Thyroid gland (tissue), 4 donors: ENCODE measurements around the gene NEDD4L. TPM values are rescaled to one million over a fixed set of nuclear protein-coding genes. Genes with fewer than 3 reads are reported as not detected.

Experiments used
- DNase-seq, 2 donors: peaks; one replicate each; pipeline ENCODE4 v3.0.0-alpha.2; 2019
- H3K27ac ChIP-seq, 3 donors: fragments of 200-600 bp; sonication (generic); 1 replicate in 2 of 3; 2 replicates in 1 of 3; pipeline ENCODE4 v1.5.1; 2016 to 2019; ENCODE audit warnings: mild to moderate bottlenecking in 1 of 3, moderate library complexity in 1 of 3
- H3K27me3 ChIP-seq: fragments of 200-600 bp; sonication (generic); one replicate; pipeline ENCODE4 v1.5.1; 2019
- H3K36me3 ChIP-seq, 2 donors: fragments of 200-600 bp; sonication (generic); one replicate each; pipeline ENCODE4 v1.5.1; 2016 to 2019
- H3K4me1 ChIP-seq, 2 donors: fragments of 200-600 bp; sonication (generic); one replicate each; pipeline ENCODE4 v1.5.1; 2017 to 2019
- H3K4me3 ChIP-seq, 3 donors: fragments of 200-600 bp; sonication (generic); replicated peaks in 1 of 3; 1 replicate in 2 of 3; 2 replicates in 1 of 3; pipeline ENCODE4 v1.5.1; 2016; ENCODE audit warnings: mild to moderate bottlenecking in 1 of 3
- H3K9me3 ChIP-seq: fragments of 200-600 bp; sonication (generic); one replicate; pipeline ENCODE4 v1.5.1; 2017
- CTCF ChIP-seq, 6 experiments: fragments of 200-600 bp in 3 of 6; fragments of 450-650 bp in 3 of 6; sonication (generic) in 3 of 6; IDR thresholded peaks; one replicate each; pipeline ENCODE4 v1.5.1; 2016 to 2019; ENCODE audit warnings: antibody characterized with exemption in 6 of 6, mild to moderate bottlenecking in 2 of 6, inconsistent platforms in 1 of 6, moderate library complexity in 1 of 6
- POLR2A ChIP-seq, 2 donors: fragments of 450-650 bp; IDR thresholded peaks; one replicate each; pipeline ENCODE4 v1.6.1; 2017; ENCODE audit warnings: antibody characterized with exemption in 2 of 2, mild to moderate bottlenecking in 2 of 2, moderate library complexity in 1 of 2
- WGBS, 2 donors: methylation state at CpG; one replicate each; pipeline ENCODE4 v1.1.5; 2017; 5-methylcytosine and 5-hydroxymethylcytosine counted together
- intact Hi-C: fragments of 100-400 bp; cut with DNase I; formaldehyde crosslinking; loops from one replicate; pipeline ENCODE4 v1.15.1; 2023
- total RNA-seq, 4 donors: library from RNA; depleted of rRNA; stranded (reverse); fragments of >200 nt; gene quantifications; one replicate each; pipeline ENCODE4 v1.2.3, GENCODE V29; 2016

The NEDD4L gene
- total RNA-seq, 4 donors from 2014 or later = 61.5 to 105 (median 78.0) TPM

- no peak for DNase-seq
- H3K4me1 ChIP-seq = peaks cover 7 to 9% of the 10 kb centered on the region in 2 donors
- no peak for TF ChIP-seq CTCF (IDR thresholded peaks at IDR 0.05)
- TF ChIP-seq POLR2A (IDR thresholded peaks at IDR 0.05) = no peak
- H3K9me3 ChIP-seq = no peaks in the 10 kb centered on the region
- H3K27ac ChIP-seq = no peak overlapping the region
- no peak overlapping the region for H3K4me3 ChIP-seq
- WGBS, 2 donors = 66 to 68% methylated on average over 5 of the region's 5 CpGs
- no peaks in the 10 kb centered on the region for H3K27me3 ChIP-seq
- intact Hi-C loops = no loop called here
- no peaks in the 10 kb centered on the region for H3K36me3 ChIP-seq
Measured at GRCh38 chr18:58298251-58299134, 254.5 kb downstream of the NEDD4L start.

- 85 to 93% methylated on average over 4 of the region's 4 CpGs for WGBS, 2 donors
- no peaks in the 10 kb centered on the region for H3K9me3 ChIP-seq
Measured at GRCh38 chr18:58299135-58299473, 255.1 kb downstream of the NEDD4L start.

GRCh38 chr18:58299936-58300335 is 255.9 kb downstream of the NEDD4L start:
- no peaks in the 10 kb centered on the region for H3K9me3 ChIP-seq
- WGBS, 2 donors = 71 to 79% methylated on average over 1 of the region's 1 CpG
- intact Hi-C loops = no loop called here
- TF ChIP-seq POLR2A (IDR thresholded peaks at IDR 0.05) = no peak
- no peak for TF ChIP-seq CTCF (IDR thresholded peaks at IDR 0.05)
- no peak overlapping the region for H3K27ac ChIP-seq
- H3K36me3 ChIP-seq = no peaks in the 10 kb centered on the region
- no peak overlapping the region for H3K4me3 ChIP-seq
- DNase-seq = no peak
- no peaks in the 10 kb centered on the region for H3K27me3 ChIP-seq
- peaks cover 7 to 9% of the 10 kb centered on the region in 2 donors for H3K4me1 ChIP-seq

More at GRCh38 chr18:58299135-58299473, 255.1 kb downstream of the NEDD4L start:
- Histone ChIP-seq H3K27me3 (no peaks in the 10 kb centered on the region), H3K4me3 (no peak overlapping the region), H3K36me3 (no peaks in the 10 kb centered on the region), H3K4me1 (peaks cover 7 to 9% of the 10 kb centered on the region in 2 donors), H3K27ac (no peak overlapping the region)
- no peak for TF ChIP-seq CTCF (IDR thresholded peaks at IDR 0.05)
- TF ChIP-seq POLR2A (IDR thresholded peaks at IDR 0.05) = no peak
- intact Hi-C loops = no loop called here
- DNase-seq = no peak

GRCh38 chr18:58300867-58301266 is 256.8 kb downstream of the NEDD4L start:
- intact Hi-C loops = no loop called here
- 86 to 92% methylated on average over 4 of the region's 4 CpGs for WGBS, 2 donors
- no peaks in the 10 kb centered on the region for H3K27me3 ChIP-seq
- H3K4me3 ChIP-seq = no peak overlapping the region
- TF ChIP-seq POLR2A (IDR thresholded peaks at IDR 0.05) = no peak
- TF ChIP-seq CTCF (IDR thresholded peaks at IDR 0.05) = no peak
- H3K4me1 ChIP-seq = peaks cover 7 to 9% of the 10 kb centered on the region in 2 donors
- no peak overlapping the region for H3K27ac ChIP-seq
- no peak for DNase-seq
- H3K36me3 ChIP-seq = no peaks in the 10 kb centered on the region
- no peaks in the 10 kb centered on the region for H3K9me3 ChIP-seq

GRCh38 chr18:58302811-58303210 is 258.8 kb downstream of the NEDD4L start:
- intact Hi-C loops = no loop called here
- WGBS, 2 donors = 77 to 81% methylated on average over 5 of the region's 5 CpGs
- Histone ChIP-seq H3K27ac (no peak overlapping the region), H3K36me3 (no peaks in the 10 kb centered on the region), H3K27me3 (no peaks in the 10 kb centered on the region), H3K9me3 (no peaks in the 10 kb centered on the region), H3K4me3 (no peak overlapping the region), H3K4me1 (peaks cover 7 to 8% of the 10 kb centered on the region in 2 donors)
- no peak for TF ChIP-seq POLR2A (IDR thresholded peaks at IDR 0.05)
- no peak for TF ChIP-seq CTCF (IDR thresholded peaks at IDR 0.05)
- DNase-seq = peak in 1 of 2 donors; percentile 17
